ENCODE measurements around the gene ANTXRL. TPM values are rescaled to one million over a fixed set of nuclear protein-coding genes. Genes with fewer than 3 reads are reported as not detected.

Gene ANTXRL
- total and polyA plus RNA-seq, 2 of the 8 experiments (the other 6 are each of a cell fraction or from before 2014, with no cell fraction given), result not detected

DNA sequence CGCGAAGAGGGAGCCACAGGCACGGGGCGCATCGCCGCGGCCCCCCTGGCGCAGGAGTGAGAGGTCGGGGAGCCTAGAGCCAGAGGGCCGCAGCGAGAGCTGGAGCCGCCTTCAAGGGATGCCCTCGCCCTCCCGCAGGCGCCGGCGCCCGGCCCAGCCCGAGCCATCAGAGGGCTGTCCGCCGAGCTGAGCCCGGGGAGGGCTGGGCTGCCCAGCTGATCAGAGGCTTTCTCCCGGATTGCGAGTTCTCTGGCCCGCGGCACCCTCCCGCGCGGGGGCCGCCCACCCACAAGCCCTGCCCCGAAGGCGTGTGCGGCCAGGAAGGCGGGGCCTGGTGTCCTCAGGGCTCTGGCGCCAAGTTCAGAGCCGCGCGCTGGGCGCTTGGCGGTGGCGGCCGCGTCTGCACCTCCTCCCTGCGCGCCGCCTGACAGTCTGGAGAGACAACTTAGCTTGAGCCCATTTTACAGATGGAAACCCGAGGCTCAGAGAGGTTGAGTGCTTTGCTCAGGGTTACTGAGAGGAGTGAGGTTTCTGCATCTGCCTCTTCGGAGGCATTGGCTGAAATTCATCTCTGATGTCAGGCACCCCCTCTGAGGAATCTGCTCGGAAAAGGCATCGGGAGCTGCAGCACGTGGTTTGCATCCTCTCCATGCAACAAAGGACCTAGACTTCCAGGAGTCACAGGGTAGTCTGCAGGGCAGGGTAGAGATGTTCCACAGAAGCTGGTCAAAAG is 3.8 kb upstream of the ANTXRL start (continued):
- no peak for TF ChIP-seq NANOG (IDR thresholded peaks at IDR 0.05; ENCODE audit: insufficient read depth, low read depth, low read length, poor library complexity, severe bottlenecking)
- TF ChIP-seq EZH2 (IDR thresholded peaks at IDR 0.05; ENCODE audit: low read depth, low read length, severe bottlenecking), result peak; percentile 63
- peak; percentile 84; the same call in 1 of the 2 replicates for TF ChIP-seq KDM1A (IDR thresholded peaks at IDR 0.05; ENCODE audit: borderline replicate concordance, low read length)
- peak in 1 of 2 experiments; percentile 48; a peak in 2 of 4 replicates for TF ChIP-seq HDAC2 (IDR thresholded peaks at IDR 0.05; ENCODE audit: borderline replicate concordance in 1 of 2, low read depth in 2 of 2, low read length in 2 of 2)
- TF ChIP-seq ASH2L (IDR thresholded peaks at IDR 0.05; ENCODE audit: low read length), result peak; percentile 23
- TF ChIP-seq, protein P1, sequence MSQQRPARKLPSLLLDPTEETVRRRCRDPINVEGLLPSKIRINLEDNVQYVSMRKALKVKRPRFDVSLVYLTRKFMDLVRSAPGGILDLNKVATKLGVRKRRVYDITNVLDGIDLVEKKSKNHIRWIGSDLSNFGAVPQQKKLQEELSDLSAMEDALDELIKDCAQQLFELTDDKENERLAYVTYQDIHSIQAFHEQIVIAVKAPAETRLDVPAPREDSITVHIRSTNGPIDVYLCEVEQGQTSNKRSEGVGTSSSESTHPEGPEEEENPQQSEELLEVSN (IDR thresholded peaks at IDR 0.05), result peak; percentile 36

All from H1 (cell line).